Heart left ventricle (tissue), 13 donors: ENCODE data around the gene XPNPEP3.

ENCODE experiments used
- CTCF ChIP-seq, 12 donors: fragments of 200-600 bp; sonication (generic) in 4 of 12; IDR thresholded peaks; one replicate each; pipeline versions ENCODE4 v1.5.0 to v1.8.0; 2018 to 2022; ENCODE audit warnings: antibody characterized with exemption in 12 of 12, mild to moderate bottlenecking in 5 of 12
- POLR2A ChIP-seq, 2 donors: fragments of 450-650 bp; IDR thresholded peaks; one replicate each; pipeline ENCODE4 v1.6.1; 2017; ENCODE audit warnings: antibody characterized with exemption in 2 of 2, mild to moderate bottlenecking in 2 of 2, moderate library complexity in 2 of 2
- donor health status: ischemic (EF 13 %, LVEDD 7.1; RV severe dilation, severe dysfunction).
- donor health status: DM: no; HTN: yes; CAD: no.
- donor health status: DM: no; HTN: no; CAD: no.
- donor health status: ischemic (EF 25% LVEDD 6.9; RV normal size, moderate dysfunction).
- donor health status: ischemic (EF 25% LVEDD 5.7; RV mildly dilated, moderate dysfunction).
- donor health status: ischemic (EF 35%, LVEDD 5.7; RV mildly dilated, moderate dysfunction).
- donor health status: nonischemic (EF 11% LVEDD 7.7; RV severe dilation, severe dysfunction).
- donor health status: DM: yes; HTN: yes; CAD: no.
- donor health status: PGD.
- donor health status: ischemic (EF 29% LVEDD 5.4; RV normal size, mild dysfunction).
- donor health status: nonischemic (EF 23%, LVEDD 6.1; RV moderate dilation, normal function).

- no peak for TF ChIP-seq POLR2A (IDR thresholded peaks at IDR 0.05)
- TF ChIP-seq CTCF (IDR thresholded peaks at IDR 0.05) = no peak
Observed at GRCh38 chr22:40862537-40862936, 5.6 kb downstream of the XPNPEP3 start.
